Neuron (in vitro differentiated cells): Measurements from ENCODE around the gene DHCR24.

Experiments used
- H2AFZ ChIP-seq: one replicate; pipeline ENCODE4 v1.6.1; 2013; ENCODE audit warnings: low read depth, mild to moderate bottlenecking, inconsistent platforms, low read length, moderate library complexity
- H3K27me3 ChIP-seq: one replicate; pipeline ENCODE4 v1.6.1; 2013; ENCODE audit warnings: low read length; ENCODE audit not compliant: insufficient read depth
- H3K36me3 ChIP-seq: one replicate; pipeline ENCODE4 v1.6.1; 2013; ENCODE audit warnings: low read length; ENCODE audit not compliant: insufficient read depth
- H3K4me1 ChIP-seq: one replicate; pipeline ENCODE4 v1.6.1; 2013; ENCODE audit warnings: low read length; ENCODE audit not compliant: insufficient read depth
- H3K4me3 ChIP-seq: 2 replicates; pipeline ENCODE4 v1.5.1; 2013; ENCODE audit warnings: mild to moderate bottlenecking, low read length, moderate library complexity
- H3K9me3 ChIP-seq: one replicate; pipeline ENCODE4 v1.6.1; 2013; ENCODE audit warnings: low read length

The DHCR24 gene

GRCh38 chr1:54811066-54811465 is 75.9 kb downstream of the DHCR24 start:
- Histone ChIP-seq H3K36me3 (no peaks in the 10 kb centered on the region), H3K27me3 (peaks cover 26% of the 10 kb centered on the region), H3K4me1 (peaks cover 11% of the 10 kb centered on the region), H3K9me3 (no peaks in the 10 kb centered on the region), H3K4me3 (no peak overlapping the region), H2AFZ (no peak overlapping the region)

GRCh38 chr1:54810153-54810942 is 76.6 kb downstream of the DHCR24 start:
- peaks cover 11% of the 10 kb centered on the region for H3K4me1 ChIP-seq
- no peaks in the 10 kb centered on the region for H3K36me3 ChIP-seq
- peaks cover 22% of the 10 kb centered on the region for H3K27me3 ChIP-seq
- H3K4me3 ChIP-seq: no peak overlapping the region
- no peaks in the 10 kb centered on the region for H3K9me3 ChIP-seq
- H2AFZ ChIP-seq: no peak overlapping the region

- Histone ChIP-seq H3K4me3 (no peak overlapping the region), H3K4me1 (peaks cover 11% of the 10 kb centered on the region), H3K9me3 (no peaks in the 10 kb centered on the region), H3K27me3 (peaks cover 14% of the 10 kb centered on the region), H2AFZ (no peak overlapping the region), H3K36me3 (no peaks in the 10 kb centered on the region)
These were observed 77.4 kb downstream of the DHCR24 start for GRCh38 chr1:54809496-54810074.

- no peaks in the 10 kb centered on the region for H3K36me3 ChIP-seq
- H2AFZ ChIP-seq: no peak overlapping the region
These were observed 78.4 kb downstream of the DHCR24 start for GRCh38 chr1:54808443-54809207.

GRCh38 chr1:54807756-54808155 is 79.2 kb downstream of the DHCR24 start:
- Histone ChIP-seq H3K36me3 (no peaks in the 10 kb centered on the region), H3K9me3 (no peaks in the 10 kb centered on the region), H3K4me1 (no peaks in the 10 kb centered on the region), H2AFZ (no peak overlapping the region), H3K27me3 (peaks cover 10% of the 10 kb centered on the region), H3K4me3 (no peak overlapping the region)

More at GRCh38 chr1:54808443-54809207, 78.4 kb downstream of the DHCR24 start:
- Histone ChIP-seq H3K4me1 (peaks cover 6% of the 10 kb centered on the region), H3K4me3 (no peak overlapping the region), H3K9me3 (no peaks in the 10 kb centered on the region), H3K27me3 (peaks cover 10% of the 10 kb centered on the region)

- H2AFZ ChIP-seq: no peak overlapping the region
- H3K4me3 ChIP-seq: no peak overlapping the region
- H3K4me1 ChIP-seq: no peaks in the 10 kb centered on the region
- H3K27me3 ChIP-seq: peaks cover 9% of the 10 kb centered on the region
- H3K36me3 ChIP-seq: no peaks in the 10 kb centered on the region
- H3K9me3 ChIP-seq: no peaks in the 10 kb centered on the region
These were observed 79.9 kb downstream of the DHCR24 start for GRCh38 chr1:54806931-54807611.

GRCh38 chr1:54805981-54806381 is 81.0 kb downstream of the DHCR24 start:
- Histone ChIP-seq H3K27me3 (peaks cover 11% of the 10 kb centered on the region), H3K36me3 (no peaks in the 10 kb centered on the region), H3K4me3 (no peak overlapping the region), H2AFZ (no peak overlapping the region), H3K4me1 (no peaks in the 10 kb centered on the region), H3K9me3 (no peaks in the 10 kb centered on the region)

GRCh38 chr1:54805466-54805865 is 81.5 kb downstream of the DHCR24 start:
- H3K9me3 ChIP-seq: no peaks in the 10 kb centered on the region

GRCh38 chr1:54804471-54805132 is 82.4 kb downstream of the DHCR24 start:
- Histone ChIP-seq H3K36me3 (no peaks in the 10 kb centered on the region), H3K4me1 (no peaks in the 10 kb centered on the region), H3K9me3 (no peaks in the 10 kb centered on the region), H3K27me3 (peaks cover 24% of the 10 kb centered on the region), H2AFZ (no peak overlapping the region), H3K4me3 (no peak overlapping the region)

More at GRCh38 chr1:54805466-54805865, 81.5 kb downstream of the DHCR24 start:
- no peaks in the 10 kb centered on the region for H3K36me3 ChIP-seq
- H3K4me3 ChIP-seq: no peak overlapping the region
- no peaks in the 10 kb centered on the region for H3K4me1 ChIP-seq
- no peak overlapping the region for H2AFZ ChIP-seq
- peaks cover 16% of the 10 kb centered on the region for H3K27me3 ChIP-seq

GRCh38 chr1:54803761-54804470 is 83.1 kb downstream of the DHCR24 start:
- H3K27me3 ChIP-seq: peaks cover 31% of the 10 kb centered on the region

GRCh38 chr1:54800899-54801759 is 85.9 kb downstream of the DHCR24 start, which contains the start of gene TTC22:
TTC22 (minus strand) TSS chr1:54801323; CDS start chr1:54801163, 160 bp downstream.
- Histone ChIP-seq H3K27me3 (peaks cover 32% of the 10 kb centered on the region), H3K36me3 (no peaks in the 10 kb centered on the region), H3K4me1 (no peaks in the 10 kb centered on the region), H3K9me3 (no peaks in the 10 kb centered on the region), H2AFZ (no peak within 1 kb of the TSS), H3K4me3 (no peak within 1 kb of the TSS)

More at GRCh38 chr1:54803761-54804470, 83.1 kb downstream of the DHCR24 start:
- no peaks in the 10 kb centered on the region for H3K36me3 ChIP-seq
- no peak overlapping the region for H2AFZ ChIP-seq
- no peaks in the 10 kb centered on the region for H3K4me1 ChIP-seq
- H3K9me3 ChIP-seq: no peaks in the 10 kb centered on the region
- no peak overlapping the region for H3K4me3 ChIP-seq
